Peyer's patch (tissue), 4 donors: Measurements from ENCODE around the gene YY2. TPM values are rescaled to one million over a fixed set of nuclear protein-coding genes. Genes with fewer than 3 reads are reported as not detected.
"Not testable (repeated sequence)": the region's sequence is repeated elsewhere in the genome, so short reads cannot be mapped to it uniquely, and the experiment has no call there.

Experiments used
- DNase-seq, 3 donors: peaks; one replicate each; pipeline ENCODE4 v3.0.0-alpha.2; 2017 to 2019
- H3K27ac ChIP-seq, 4 donors: fragments of 200-600 bp; sonication (generic); one replicate each; pipeline ENCODE4 v1.5.1; 2016 to 2019
- H3K27me3 ChIP-seq, 2 donors: fragments of 200-600 bp; sonication (generic); one replicate each; pipeline ENCODE4 v1.5.1; 2019
- H3K36me3 ChIP-seq, 3 donors: fragments of 200-600 bp; sonication (generic); one replicate each; pipeline ENCODE4 v1.5.1; 2016 to 2019
- H3K4me1 ChIP-seq, 4 donors: fragments of 200-600 bp; sonication (generic); one replicate each; pipeline ENCODE4 v1.5.1; 2016 to 2019
- H3K4me3 ChIP-seq, 4 donors: fragments of 200-600 bp; sonication (generic); 1 replicate in 3 of 4; 2 replicates in 1 of 4; pipeline ENCODE4 v1.5.1; 2016 to 2019; ENCODE audit warnings: mild to moderate bottlenecking in 1 of 4
- H3K9me3 ChIP-seq, 4 donors: fragments of 200-600 bp; sonication (generic); one replicate each; pipeline ENCODE4 v1.5.1; 2016 to 2019; ENCODE audit warnings: mild to moderate bottlenecking in 1 of 4
- POLR2A ChIP-seq, 2 donors: fragments of 450-650 bp; IDR thresholded peaks; one replicate each; pipeline ENCODE4 v1.5.1; 2017; ENCODE audit warnings: antibody characterized with exemption in 2 of 2, mild to moderate bottlenecking in 2 of 2, moderate library complexity in 2 of 2
- total RNA-seq, 4 donors: library from RNA; depleted of rRNA; stranded (reverse); fragments of >200 nt; gene quantifications; one replicate each; pipeline ENCODE4 v1.1.0, GENCODE V29; 2016
- TF ChIP-seq, protein P1 (sequence below), 6 experiments: fragments of 450-650 bp in 4 of 6; fragments of 200-600 bp in 2 of 6; sonication (generic) in 1 of 6; IDR thresholded peaks; one replicate each; pipeline ENCODE4 v1.5.1; 2017 to 2019; ENCODE audit warnings: antibody characterized with exemption in 6 of 6, mild to moderate bottlenecking in 3 of 6, moderate library complexity in 1 of 6

The YY2 gene
- total RNA-seq, 4 donors from 2014 or later, result 0.35 to 17.3 (median 5.3) TPM

DNA sequence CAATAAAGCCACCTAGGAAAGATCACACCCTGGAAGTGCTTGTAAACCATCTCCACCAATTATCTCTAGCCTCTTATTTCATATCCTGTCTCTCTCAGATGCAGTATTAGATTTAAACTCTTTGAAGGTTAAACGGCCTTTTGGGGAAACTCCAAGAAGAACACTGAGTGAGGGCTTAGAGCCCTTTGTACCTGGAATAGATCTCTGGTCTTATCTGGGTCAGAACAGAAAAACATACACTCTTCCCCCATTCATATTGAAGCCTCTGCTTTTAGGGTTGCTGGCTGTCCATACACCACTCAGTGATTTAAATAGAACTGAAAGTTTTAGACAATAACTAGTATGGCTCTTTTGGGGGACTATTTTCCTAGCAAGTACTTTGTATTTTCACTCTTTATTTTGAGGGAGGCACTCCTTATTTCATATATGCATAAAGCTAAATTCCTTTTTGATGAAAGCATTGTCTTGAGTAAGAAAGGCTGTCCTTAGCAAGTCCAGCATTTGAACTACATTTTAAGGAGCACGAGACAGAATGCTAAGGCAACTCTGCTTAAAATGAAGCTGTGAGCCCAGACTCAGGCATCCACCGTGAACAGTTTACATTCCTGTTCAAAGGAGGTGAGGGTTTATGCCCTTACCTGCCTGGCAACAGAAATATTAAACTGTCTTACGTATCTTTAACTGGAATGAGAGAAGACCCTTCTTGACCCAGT, 17.4 kb downstream of the YY2 start:
- Histone ChIP-seq H3K9me3 (no peaks in the 10 kb centered on the region), H3K27me3 (no peaks in the 10 kb centered on the region), H3K36me3 (no peaks in the 10 kb centered on the region), H3K27ac (no peak overlapping the region), H3K4me3 (no peak overlapping the region), H3K4me1 (no peaks in the 10 kb centered on the region)
- no peak for DNase-seq
- no peak for TF ChIP-seq POLR2A (IDR thresholded peaks at IDR 0.05)
- TF ChIP-seq, protein P1, sequence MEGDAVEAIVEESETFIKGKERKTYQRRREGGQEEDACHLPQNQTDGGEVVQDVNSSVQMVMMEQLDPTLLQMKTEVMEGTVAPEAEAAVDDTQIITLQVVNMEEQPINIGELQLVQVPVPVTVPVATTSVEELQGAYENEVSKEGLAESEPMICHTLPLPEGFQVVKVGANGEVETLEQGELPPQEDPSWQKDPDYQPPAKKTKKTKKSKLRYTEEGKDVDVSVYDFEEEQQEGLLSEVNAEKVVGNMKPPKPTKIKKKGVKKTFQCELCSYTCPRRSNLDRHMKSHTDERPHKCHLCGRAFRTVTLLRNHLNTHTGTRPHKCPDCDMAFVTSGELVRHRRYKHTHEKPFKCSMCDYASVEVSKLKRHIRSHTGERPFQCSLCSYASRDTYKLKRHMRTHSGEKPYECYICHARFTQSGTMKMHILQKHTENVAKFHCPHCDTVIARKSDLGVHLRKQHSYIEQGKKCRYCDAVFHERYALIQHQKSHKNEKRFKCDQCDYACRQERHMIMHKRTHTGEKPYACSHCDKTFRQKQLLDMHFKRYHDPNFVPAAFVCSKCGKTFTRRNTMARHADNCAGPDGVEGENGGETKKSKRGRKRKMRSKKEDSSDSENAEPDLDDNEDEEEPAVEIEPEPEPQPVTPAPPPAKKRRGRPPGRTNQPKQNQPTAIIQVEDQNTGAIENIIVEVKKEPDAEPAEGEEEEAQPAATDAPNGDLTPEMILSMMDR (IDR thresholded peaks at IDR 0.05), result no peak

DNA sequence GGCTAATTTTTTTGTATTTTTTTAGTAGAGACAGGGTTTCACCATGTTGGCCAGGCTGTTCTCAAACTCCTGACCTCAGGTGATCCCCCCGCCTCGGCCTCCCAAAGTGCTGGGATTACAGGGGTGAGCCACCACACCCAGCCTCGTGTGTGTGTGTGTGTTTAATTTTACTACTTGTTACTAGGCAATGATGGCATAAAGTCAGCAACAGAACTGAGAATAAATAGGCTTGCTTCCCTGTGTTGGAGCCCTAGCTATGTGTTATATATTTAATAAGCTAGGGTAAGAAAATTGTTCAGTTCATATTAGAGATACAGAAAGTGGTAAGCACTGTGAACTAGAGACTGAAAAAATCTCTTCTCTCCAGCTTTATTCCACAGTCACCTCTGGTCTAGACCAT, 18.4 kb downstream of the YY2 start:
- H3K27ac ChIP-seq, DNase-seq, H3K4me3 ChIP-seq, H3K36me3 ChIP-seq, H3K27me3 ChIP-seq, H3K9me3 ChIP-seq, H3K4me1 ChIP-seq: not testable (repeated sequence)

DNA sequence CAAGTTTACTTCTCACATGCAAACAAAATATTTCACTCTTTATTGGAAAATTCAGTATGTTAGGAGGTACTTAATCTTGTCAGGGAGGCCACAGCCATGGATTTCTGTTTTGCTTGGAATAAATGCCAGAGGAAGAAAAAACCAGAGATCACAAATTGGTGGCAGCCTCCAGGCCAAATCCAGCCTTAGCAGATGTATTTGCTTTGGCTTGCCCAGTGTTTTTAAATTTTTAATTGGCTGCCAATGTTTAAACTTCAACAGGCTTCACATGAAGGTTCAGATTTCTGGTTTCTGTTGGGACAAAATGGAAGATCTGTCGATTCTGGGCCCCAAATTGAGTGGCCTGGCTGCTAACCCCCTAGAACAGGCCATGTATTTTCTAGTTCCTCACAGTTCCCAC, 19.2 kb downstream of the YY2 start:
- no peak for DNase-seq
- TF ChIP-seq, protein P1 (IDR thresholded peaks at IDR 0.05), result no peak
- TF ChIP-seq POLR2A (IDR thresholded peaks at IDR 0.05), result no peak

DNA sequence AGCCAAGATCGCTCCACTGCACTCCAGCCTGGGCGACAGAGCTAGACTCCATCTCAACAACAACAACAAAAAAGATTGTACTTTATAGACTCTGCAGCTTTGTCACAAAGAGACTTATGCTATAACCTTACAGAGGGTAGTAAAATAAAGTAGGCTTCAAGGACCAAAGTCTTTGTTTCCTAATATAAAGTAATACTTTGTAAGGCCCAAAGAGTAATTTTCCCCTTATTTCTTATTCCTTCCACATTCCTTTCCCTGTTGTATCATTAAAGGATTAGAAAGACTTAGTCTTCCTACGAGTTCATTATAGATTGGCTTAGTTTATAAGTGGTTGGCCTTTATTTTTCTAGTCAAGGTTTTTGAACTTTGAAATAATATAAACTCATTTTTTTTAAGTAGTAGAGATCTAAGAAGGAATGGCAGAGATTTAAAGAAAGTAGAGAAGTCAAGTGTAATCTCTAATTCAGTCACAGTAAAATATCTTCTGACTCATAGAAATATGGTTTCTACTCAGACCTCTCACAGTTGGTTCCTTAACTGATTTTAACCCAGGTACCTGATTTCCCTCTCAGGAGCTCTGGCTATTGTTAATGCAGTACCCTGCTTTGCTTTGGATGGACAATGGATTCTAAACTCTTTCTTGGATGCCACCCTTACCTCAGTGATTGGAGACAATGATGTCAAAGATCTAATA, 26.2 kb downstream of the YY2 start:
- H3K27ac ChIP-seq, result no peak overlapping the region
- no peaks in the 10 kb centered on the region for H3K9me3 ChIP-seq
- H3K4me3 ChIP-seq, result no peak overlapping the region
- H3K4me1 ChIP-seq, result no peaks in the 10 kb centered on the region
- no peak for TF ChIP-seq POLR2A (IDR thresholded peaks at IDR 0.05)
- TF ChIP-seq, protein P1 (IDR thresholded peaks at IDR 0.05), result no peak
- H3K27me3 ChIP-seq, result no peaks in the 10 kb centered on the region
- no peaks in the 10 kb centered on the region for H3K36me3 ChIP-seq
- no peak for DNase-seq

More for the DNA sequence above, 19.2 kb downstream of the YY2 start:
- no peaks in the 10 kb centered on the region for H3K27me3 ChIP-seq
- no peaks in the 10 kb centered on the region for H3K4me1 ChIP-seq
- H3K4me3 ChIP-seq, result no peak overlapping the region
- no peaks in the 10 kb centered on the region for H3K36me3 ChIP-seq
- no peak overlapping the region for H3K27ac ChIP-seq
- no peaks in the 10 kb centered on the region for H3K9me3 ChIP-seq

DNA sequence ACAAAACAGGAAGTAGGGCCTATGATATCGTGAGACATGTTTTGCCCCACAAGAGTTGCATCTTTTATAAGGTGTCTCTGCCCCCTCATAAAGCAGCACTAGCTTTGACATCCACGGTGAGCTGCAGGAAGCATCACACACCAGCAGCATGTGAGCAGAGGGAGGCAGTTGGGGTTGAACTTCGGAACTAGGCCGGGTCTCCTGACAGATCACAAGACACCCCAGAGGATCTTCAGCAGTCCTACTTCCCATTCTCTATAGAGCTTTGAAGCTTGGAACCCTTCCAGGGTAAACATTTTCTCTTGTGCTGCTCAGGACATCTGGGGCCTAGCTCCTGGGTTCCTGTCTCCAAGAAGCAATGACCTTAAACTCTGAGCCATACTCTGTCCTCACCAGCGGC, 27.5 kb downstream of the YY2 start:
- Histone ChIP-seq H3K9me3 (no peaks in the 10 kb centered on the region), H3K4me3 (no peak overlapping the region), H3K36me3 (no peaks in the 10 kb centered on the region), H3K27ac (no peak overlapping the region), H3K4me1 (no peaks in the 10 kb centered on the region), H3K27me3 (no peaks in the 10 kb centered on the region)
- TF ChIP-seq POLR2A (IDR thresholded peaks at IDR 0.05), result no peak
- TF ChIP-seq, protein P1 (IDR thresholded peaks at IDR 0.05), result no peak
- DNase-seq, result no peak

DNA sequence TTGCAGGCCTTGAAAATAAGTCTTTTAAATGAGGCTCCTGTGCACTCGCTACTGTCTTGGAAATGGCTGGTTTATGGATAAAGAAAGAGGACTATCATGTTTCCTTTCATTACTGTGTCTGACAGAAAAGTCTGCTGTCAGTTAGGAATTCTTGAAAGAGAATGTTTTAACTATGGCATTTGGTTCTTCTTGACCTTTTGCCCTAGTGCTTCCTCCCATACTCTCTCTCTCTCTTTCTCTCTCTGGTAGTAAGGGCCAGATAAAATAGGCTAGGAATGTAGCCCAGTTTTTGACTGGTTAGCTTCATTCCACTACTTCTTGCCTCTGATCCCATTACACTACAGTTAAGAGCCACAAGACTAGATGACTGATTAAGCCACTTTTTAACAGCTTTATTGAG, 29.8 kb downstream of the YY2 start:
- TF ChIP-seq, protein P1 (IDR thresholded peaks at IDR 0.05), result no peak
- no peak for TF ChIP-seq POLR2A (IDR thresholded peaks at IDR 0.05)
- H3K9me3 ChIP-seq, result no peaks in the 10 kb centered on the region
- no peaks in the 10 kb centered on the region for H3K36me3 ChIP-seq
- DNase-seq, result no peak
- H3K27me3 ChIP-seq, result no peaks in the 10 kb centered on the region
- H3K4me1 ChIP-seq, result no peaks in the 10 kb centered on the region
- no peak overlapping the region for H3K27ac ChIP-seq
- H3K4me3 ChIP-seq, result no peak overlapping the region
